Measurements from ENCODE around the gene MBLAC1.

The MBLAC1 gene

GRCh38 chr7:100169147-100169850 is 42.5 kb downstream of the MBLAC1 start:
- in situ Hi-C loops (cut with MboI; ENCODE audit: low sequenced_read_pairs), result no loop called here

- in situ Hi-C loops (cut with MboI; ENCODE audit: low sequenced_read_pairs), result no loop called here
Measured at GRCh38 chr7:100170101-100170897, 43.5 kb downstream of the MBLAC1 start.

- in situ Hi-C loops (cut with MboI; ENCODE audit: low sequenced_read_pairs), result no loop called here
Measured at GRCh38 chr7:100171087-100171681, 44.4 kb downstream of the MBLAC1 start.

GRCh38 chr7:100171840-100172239 is 45.1 kb downstream of the MBLAC1 start:
- in situ Hi-C loops (cut with MboI; ENCODE audit: low sequenced_read_pairs), result no loop called here

GRCh38 chr7:100173806-100174495 is 47.2 kb downstream of the MBLAC1 start:
- in situ Hi-C loops (cut with MboI; ENCODE audit: low sequenced_read_pairs), result no loop called here

GRCh38 chr7:100174582-100174981 is 47.8 kb downstream of the MBLAC1 start:
- in situ Hi-C loops (cut with MboI; ENCODE audit: low sequenced_read_pairs), result no loop called here

- in situ Hi-C loops (cut with MboI; ENCODE audit: low sequenced_read_pairs), result no loop called here
Measured at GRCh38 chr7:100175296-100175935, 48.6 kb downstream of the MBLAC1 start.

GRCh38 chr7:100176096-100177044 is 49.6 kb downstream of the MBLAC1 start:
- in situ Hi-C loops (cut with MboI; ENCODE audit: low sequenced_read_pairs), result no loop called here

GRCh38 chr7:100177045-100178001 is 50.6 kb downstream of the MBLAC1 start, which contains the start of the genes GPC2 and STAG3:
Gene GPC2 (minus strand): TSS chr7:100177381. CDS start chr7:100177199, 182 bp downstream.
Gene STAG3 (plus strand): TSS chr7:100177918. CDS start chr7:100180557, 2,639 bp downstream.
- in situ Hi-C loops (cut with MboI; ENCODE audit: low sequenced_read_pairs), result no loop called here
